GM23338 (cell line): ENCODE data around the gene XXYLT1. TPM values are rescaled to one million over a fixed set of nuclear protein-coding genes. Genes with fewer than 3 reads are reported as not detected.
A peak's percentile ranks its signal among the peaks of the same experiment; 100 is the strongest.
"Not testable (repeated sequence)": the region's sequence is repeated elsewhere in the genome, so short reads cannot be mapped to it uniquely, and the experiment has no call there.

Experiments
- ATAC-seq: fragments of 200-7000 bp; cut with Tn5 transposase; 3 replicates; pipeline ENCODE4 v1.9.1; 2020
- DNase-seq: peaks from one replicate; pipeline ENCODE4 v3.0.0-alpha.2; 2015; ENCODE audit warnings: low spot score
- H2AFZ ChIP-seq: fragments of 200-600 bp; sonication (generic); 2 replicates; pipeline ENCODE4 v1.8.0; 2016; ENCODE audit warnings: antibody characterized with exemption, mild to moderate bottlenecking, moderate library complexity
- H3F3A ChIP-seq: fragments of 200-600 bp; sonication (generic); replicated peaks from 2 replicates; pipeline ENCODE4 v1.8.0; 2017; ENCODE audit warnings: antibody characterized with exemption, mixed run types, low read depth
- H3K27ac ChIP-seq: fragments of 200-600 bp; sonication (generic); 2 replicates; pipeline ENCODE4 v1.6.1; 2016; ENCODE audit warnings: low read depth
- H3K27me3 ChIP-seq: fragments of 200-600 bp; sonication (generic); 2 replicates; pipeline ENCODE4 v1.8.0; 2016; ENCODE audit warnings: mild to moderate bottlenecking, mixed run types, moderate library complexity; ENCODE audit not compliant: insufficient read depth
- H3K36me3 ChIP-seq: fragments of 200-600 bp; sonication (generic); 2 replicates; pipeline ENCODE4 v1.8.0; 2016; ENCODE audit warnings: mild to moderate bottlenecking; ENCODE audit not compliant: insufficient read depth
- H3K4me1 ChIP-seq: fragments of 200-600 bp; sonication (generic); 2 replicates; pipeline ENCODE4 v1.8.0; 2016; ENCODE audit warnings: mild to moderate bottlenecking, moderate library complexity; ENCODE audit not compliant: insufficient read depth
- H3K4me2 ChIP-seq: fragments of 200-600 bp; sonication (generic); 2 replicates; pipeline ENCODE4 v1.7.1; 2017; ENCODE audit warnings: mixed run types
- H3K4me3 ChIP-seq: fragments of 200-600 bp; sonication (generic); 2 replicates; pipeline ENCODE4 v1.6.1; 2016; ENCODE audit warnings: mixed run types
- H3K79me2 ChIP-seq: fragments of 200-600 bp; sonication (generic); replicated peaks from 2 replicates; pipeline ENCODE4 v1.8.0; 2017; ENCODE audit warnings: mild to moderate bottlenecking; ENCODE audit not compliant: insufficient read depth
- H3K9me2 ChIP-seq: fragments of 200-600 bp; sonication (generic); 2 replicates; pipeline ENCODE4 v1.8.0; 2017; ENCODE audit not compliant: insufficient read depth
- H4K20me1 ChIP-seq: fragments of 200-600 bp; sonication (generic); replicated peaks from 2 replicates; pipeline ENCODE4 v1.8.0; 2017; ENCODE audit warnings: mild to moderate bottlenecking; ENCODE audit not compliant: insufficient read depth
- H3K27ac Mint-ChIP-seq: 2 replicates; pipeline ENCODE4 v1.8.0; 2020; ENCODE audit warnings: inconsistent platforms, mild to moderate bottlenecking, moderate library complexity, mixed read lengths
- H3K27me3 Mint-ChIP-seq: 3 replicates; pipeline ENCODE4 v1.8.0; 2022; ENCODE audit warnings: low read depth, mild to moderate bottlenecking, moderate library complexity, mixed read lengths, inconsistent platforms; ENCODE audit not compliant: insufficient read depth, poor library complexity
- H3K36me3 Mint-ChIP-seq: 3 replicates; pipeline ENCODE4 v1.8.0; 2021; ENCODE audit warnings: low read depth, mild to moderate bottlenecking, inconsistent platforms, moderate library complexity, mixed read lengths
- H3K4me1 Mint-ChIP-seq: 3 replicates; pipeline ENCODE4 v1.8.0; 2020; ENCODE audit warnings: mild to moderate bottlenecking, inconsistent platforms, mixed read lengths
- H3K4me3 Mint-ChIP-seq: 3 replicates; pipeline ENCODE4 v1.8.0; 2021; ENCODE audit warnings: moderate library complexity, mild to moderate bottlenecking, inconsistent platforms, mixed read lengths
- H3K9me3 Mint-ChIP-seq: 3 replicates; pipeline ENCODE4 v1.8.0; 2020; ENCODE audit warnings: moderate library complexity, mild to moderate bottlenecking, inconsistent platforms, mixed read lengths
- CREB1 ChIP-seq: fragments of 250-450 bp; sonication (Bioruptor Pico); IDR thresholded peaks from 2 replicates; pipeline ENCODE4 v1.5.0; 2020; ENCODE audit warnings: low read depth, mild to moderate bottlenecking, moderate library complexity
- CTCF ChIP-seq, 2 experiments: fragments of 200-600 bp in 1 of 2; sonication (generic) in 1 of 2; conservative IDR thresholded peaks; 2 replicates each; pipeline versions ENCODE4 v1.5.1 to v1.6.1; 2016 to 2017; ENCODE audit warnings: antibody characterized with exemption in 2 of 2, low read depth in 2 of 2, mild to moderate bottlenecking in 2 of 2, moderate library complexity in 1 of 2
- ETS1 ChIP-seq: IDR thresholded peaks from 2 replicates; pipeline ENCODE4 v1.6.1; 2016; ENCODE audit warnings: antibody characterized with exemption
- EZH2 ChIP-seq: fragments of 200-600 bp; sonication (generic); IDR thresholded peaks from one replicate; pipeline ENCODE4 v1.8.0; 2017; ENCODE audit warnings: antibody characterized with exemption, mild to moderate bottlenecking, low read depth; ENCODE audit not compliant: unreplicated experiment
- EZH2phosphoT487 ChIP-seq: fragments of 200-600 bp; sonication (generic); IDR thresholded peaks from one replicate; pipeline ENCODE4 v1.8.1; 2018; ENCODE audit warnings: antibody characterized with exemption; ENCODE audit not compliant: unreplicated experiment
- JUNB ChIP-seq: IDR thresholded peaks from one replicate; pipeline ENCODE4 v1.6.1; 2016; ENCODE audit warnings: antibody characterized with exemption; ENCODE audit not compliant: unreplicated experiment
- NANOG ChIP-seq: IDR thresholded peaks from 2 replicates; pipeline ENCODE4 v1.6.1; 2016; ENCODE audit warnings: antibody characterized with exemption, borderline replicate concordance
- POLR2AphosphoS5 ChIP-seq: IDR thresholded peaks from 2 replicates; pipeline ENCODE4 v1.6.1; 2016; ENCODE audit warnings: antibody characterized with exemption, low read depth
- REST ChIP-seq: IDR thresholded peaks from one replicate; pipeline ENCODE4 v1.6.1; 2018; ENCODE audit warnings: antibody characterized with exemption; ENCODE audit not compliant: unreplicated experiment
- STAT1 ChIP-seq: IDR thresholded peaks from one replicate; pipeline ENCODE4 v1.6.1; 2016; ENCODE audit warnings: antibody characterized with exemption; ENCODE audit not compliant: unreplicated experiment
- ZNF331 ChIP-seq: fragments of 250-450 bp; sonication (Bioruptor Pico); IDR thresholded peaks from 2 replicates; pipeline ENCODE4 v1.5.0; 2020; ENCODE audit warnings: low read depth, mild to moderate bottlenecking, moderate library complexity
- polyA plus RNA-seq: library from polyadenylated mRNA; unstranded; fragments of >200 nt; fragmentation: Nextera tagmentation; extraction: Ambion mirVana; gene quantifications from 2 replicates; pipeline ENCODE4 v1.2.1, GENCODE V29; 2016
- total RNA-seq: library from RNA; depleted of rRNA; stranded (reverse); fragments of >200 nt; shearing (Covaris generic); gene quantifications from 2 replicates; pipeline ENCODE4 v1.2.3, GENCODE V29; 2014

Gene XXYLT1
- total and polyA plus RNA-seq, 2 experiments from 2014 or later, result 13.5 to 34.8 TPM

- no peaks in the 10 kb centered on the region for H4K20me1 ChIP-seq
- H3K27me3 ChIP-seq, result no peaks in the 10 kb centered on the region
- no peak overlapping the region for H3K27ac Mint-ChIP-seq
- H3K36me3 ChIP-seq, result no peaks in the 10 kb centered on the region
- no peaks in the 10 kb centered on the region; the same call in 2 of the 3 replicates for H3K36me3 Mint-ChIP-seq
- no peak overlapping the region for H3K4me3 ChIP-seq
- no peaks in the 10 kb centered on the region for H3F3A ChIP-seq
- H3K27ac ChIP-seq, result no peak overlapping the region
- H2AFZ ChIP-seq, result no peak overlapping the region; the same call in 1 of the 2 replicates
- no peaks in the 10 kb centered on the region for H3K4me1 ChIP-seq
- no peak for DNase-seq
- H3K9me3 Mint-ChIP-seq, result no peaks in the 10 kb centered on the region; the same call in 2 of the 3 replicates
- H3K4me2 ChIP-seq, result no peak overlapping the region
- no peaks in the 10 kb centered on the region for H3K9me2 ChIP-seq
- H3K4me1 Mint-ChIP-seq, result peaks cover 14% of the 10 kb centered on the region
- H3K79me2 ChIP-seq, result no peaks in the 10 kb centered on the region
- ATAC-seq, result no peak
- TF ChIP-seq ETS1 (no peak), STAT1 (no peak), ZNF331 (CRISPR knock-in tag) (no peak), NANOG (no peak), CTCF (conservative IDR thresholded peaks at IDR 0.05; ENCODE audit: low read depth in 2 of 2) (no peak), EZH2 (no peak), CREB1 (CRISPR knock-in tag) (no peak), POLR2AphosphoS5 (no peak)
- no peak overlapping the region for H3K4me3 Mint-ChIP-seq
- H3K27me3 Mint-ChIP-seq, result peaks cover 11% of the 10 kb centered on the region
Measured at GRCh38 chr3:195054311-195054710, 216.6 kb downstream of the XXYLT1 start.

- no peak for DNase-seq
- Histone ChIP-seq H3F3A (no peaks in the 10 kb centered on the region), H2AFZ (no peak overlapping the region)
Measured at GRCh38 chr3:195052939-195053338, 218.0 kb downstream of the XXYLT1 start.

GRCh38 chr3:195050296-195050695 lies 220.7 kb downstream of the XXYLT1 start:
- not testable (repeated sequence) for H3K4me2 ChIP-seq

More at GRCh38 chr3:195052939-195053338, 218.0 kb downstream of the XXYLT1 start:
- no peaks in the 10 kb centered on the region for H3K4me1 ChIP-seq
- H3K27ac Mint-ChIP-seq, result no peak overlapping the region
- no peaks in the 10 kb centered on the region; the same call in 2 of the 3 replicates for H3K9me3 Mint-ChIP-seq
- no peaks in the 10 kb centered on the region; the same call in 2 of the 3 replicates for H3K36me3 Mint-ChIP-seq
- H3K4me3 Mint-ChIP-seq, result no peak overlapping the region
- no peak overlapping the region for H3K4me3 ChIP-seq
- no peaks in the 10 kb centered on the region for H3K27me3 ChIP-seq
- H3K79me2 ChIP-seq, result no peaks in the 10 kb centered on the region
- H3K4me1 Mint-ChIP-seq, result peaks cover 22% of the 10 kb centered on the region
- no peaks in the 10 kb centered on the region for H3K36me3 ChIP-seq
- TF ChIP-seq NANOG, result no peak
- TF ChIP-seq REST, result no peak
- no peak for TF ChIP-seq CREB1 (CRISPR knock-in tag)
- TF ChIP-seq JUNB, result no peak
- no peak for TF ChIP-seq POLR2AphosphoS5
- no peak for TF ChIP-seq EZH2phosphoT487
- H3K9me2 ChIP-seq, result no peaks in the 10 kb centered on the region
- H4K20me1 ChIP-seq, result no peaks in the 10 kb centered on the region
- peaks cover 11% of the 10 kb centered on the region for H3K27me3 Mint-ChIP-seq
- no peak overlapping the region for H3K27ac ChIP-seq
- H3K4me2 ChIP-seq, result no peak overlapping the region
- ATAC-seq, result peak; percentile 58

More at GRCh38 chr3:195050296-195050695, 220.7 kb downstream of the XXYLT1 start:
- H3F3A ChIP-seq, H3K27ac ChIP-seq, H3K36me3 ChIP-seq, H3K4me3 ChIP-seq, H3K79me2 ChIP-seq, H3K27me3 ChIP-seq, H3K4me3 Mint-ChIP-seq, H2AFZ ChIP-seq, H3K36me3 Mint-ChIP-seq, DNase-seq, H4K20me1 ChIP-seq, H3K9me2 ChIP-seq, H3K4me1 ChIP-seq, H3K27me3 Mint-ChIP-seq, H3K9me3 Mint-ChIP-seq, H3K27ac Mint-ChIP-seq, ATAC-seq: not testable (repeated sequence)
- H3K4me1 Mint-ChIP-seq, result peaks cover 23% of the 10 kb centered on the region
